ENCODE measurements around the gene FKBP2.
"Not testable (repeated sequence)": the region's sequence is repeated elsewhere in the genome, so short reads cannot be mapped to it uniquely, and the experiment has no call there.

The FKBP2 gene

DNA sequence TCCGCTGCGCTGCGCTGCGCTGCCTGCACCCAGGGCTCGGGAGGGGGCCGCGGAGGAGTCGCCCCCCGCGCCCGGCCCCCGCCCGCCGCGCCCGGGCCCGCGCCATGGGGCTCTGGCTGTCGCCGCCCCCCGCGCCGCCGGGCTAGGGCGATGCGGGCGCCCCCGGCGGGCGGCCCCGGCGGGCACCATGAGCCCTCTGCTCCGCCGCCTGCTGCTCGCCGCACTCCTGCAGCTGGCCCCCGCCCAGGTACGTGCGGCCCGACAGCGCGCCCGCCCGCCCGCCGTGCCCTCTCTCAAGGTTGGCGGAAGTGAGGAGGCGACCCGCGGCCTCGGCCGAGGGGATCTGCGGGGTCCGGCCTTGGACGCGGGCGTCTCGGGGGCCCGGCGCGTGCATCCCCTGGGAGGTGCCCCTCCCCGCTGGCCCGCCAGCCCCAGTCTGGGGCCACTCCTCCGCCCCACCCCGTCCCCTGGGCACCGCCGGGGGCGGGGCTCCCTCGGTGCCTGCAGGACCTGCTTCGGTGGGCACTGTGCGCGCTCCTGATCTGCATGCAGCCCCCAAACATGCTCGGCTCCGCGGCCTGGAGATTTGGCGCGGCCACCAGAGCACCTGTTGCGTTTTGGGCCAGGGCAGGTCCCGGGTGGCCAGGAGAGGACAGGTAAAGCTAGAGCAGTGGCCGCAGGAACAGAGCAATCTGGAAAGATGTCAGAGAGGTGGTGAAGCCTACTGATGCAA is 6.1 kb upstream of the FKBP2 start:
- DNase-seq, result peak; percentile 56

DNA sequence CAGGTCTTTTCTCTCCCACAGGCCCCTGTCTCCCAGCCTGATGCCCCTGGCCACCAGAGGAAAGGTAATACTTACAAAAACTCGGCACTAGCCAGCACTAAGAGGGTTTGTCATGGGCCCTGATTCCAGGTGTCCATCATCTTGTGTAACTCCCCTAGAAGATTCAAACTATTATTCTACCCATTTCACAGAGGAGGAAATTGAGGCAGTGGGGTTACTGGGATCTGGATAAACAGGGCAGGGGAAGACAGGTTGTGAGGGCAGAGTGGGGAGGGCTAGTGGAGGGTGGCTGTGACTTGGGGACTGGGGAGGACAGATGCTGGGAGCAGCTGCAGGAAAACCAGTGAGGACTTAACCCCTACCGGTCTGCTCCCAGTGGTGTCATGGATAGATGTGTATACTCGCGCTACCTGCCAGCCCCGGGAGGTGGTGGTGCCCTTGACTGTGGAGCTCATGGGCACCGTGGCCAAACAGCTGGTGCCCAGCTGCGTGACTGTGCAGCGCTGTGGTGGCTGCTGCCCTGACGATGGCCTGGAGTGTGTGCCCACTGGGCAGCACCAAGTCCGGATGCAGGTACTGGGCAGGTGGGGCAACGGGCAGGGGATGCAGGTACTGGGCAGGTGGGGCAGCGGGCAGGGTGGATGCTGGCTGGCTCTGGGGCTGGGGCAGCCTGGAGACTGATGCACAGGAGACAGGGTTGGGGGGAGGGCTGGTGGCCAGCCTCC is 5.3 kb upstream of the FKBP2 start:
- DNase-seq, result no peak

DNA sequence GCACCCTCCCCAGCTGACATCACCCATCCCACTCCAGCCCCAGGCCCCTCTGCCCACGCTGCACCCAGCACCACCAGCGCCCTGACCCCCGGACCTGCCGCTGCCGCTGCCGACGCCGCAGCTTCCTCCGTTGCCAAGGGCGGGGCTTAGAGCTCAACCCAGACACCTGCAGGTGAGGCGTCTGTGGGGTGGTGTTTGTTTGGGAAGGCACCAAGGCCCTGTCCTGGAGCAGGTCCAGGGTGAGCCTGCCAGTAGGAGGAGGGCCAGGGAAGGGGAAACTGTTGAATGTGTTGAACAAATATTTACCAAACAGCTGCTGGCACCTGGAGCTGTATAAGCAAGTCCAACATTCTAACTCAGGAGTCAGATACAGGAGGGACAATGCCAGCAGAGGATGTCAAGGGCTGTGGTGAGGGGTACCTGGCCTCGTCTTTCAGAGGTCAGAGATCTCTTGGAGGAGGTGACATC is 3.4 kb upstream of the FKBP2 start:
- DNase-seq, result no peak

DNA sequence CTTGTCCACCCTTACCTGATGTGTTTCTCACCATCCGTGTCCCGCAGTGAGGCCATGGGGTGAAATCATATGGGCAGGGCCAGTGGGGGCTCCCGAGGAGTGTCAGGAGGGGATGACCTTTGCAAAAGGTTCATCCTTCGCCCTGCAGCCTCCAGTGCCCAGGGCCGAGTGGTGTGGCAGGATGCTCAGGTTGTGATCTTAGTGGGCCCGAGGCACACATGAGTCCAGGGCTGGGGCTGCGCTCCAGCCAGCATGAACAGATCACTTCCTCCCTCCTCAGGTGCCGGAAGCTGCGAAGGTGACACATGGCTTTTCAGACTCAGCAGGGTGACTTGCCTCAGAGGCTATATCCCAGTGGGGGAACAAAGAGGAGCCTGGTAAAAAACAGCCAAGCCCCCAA is 2.8 kb upstream of the FKBP2 start:
- DNase-seq, result no peak

DNA sequence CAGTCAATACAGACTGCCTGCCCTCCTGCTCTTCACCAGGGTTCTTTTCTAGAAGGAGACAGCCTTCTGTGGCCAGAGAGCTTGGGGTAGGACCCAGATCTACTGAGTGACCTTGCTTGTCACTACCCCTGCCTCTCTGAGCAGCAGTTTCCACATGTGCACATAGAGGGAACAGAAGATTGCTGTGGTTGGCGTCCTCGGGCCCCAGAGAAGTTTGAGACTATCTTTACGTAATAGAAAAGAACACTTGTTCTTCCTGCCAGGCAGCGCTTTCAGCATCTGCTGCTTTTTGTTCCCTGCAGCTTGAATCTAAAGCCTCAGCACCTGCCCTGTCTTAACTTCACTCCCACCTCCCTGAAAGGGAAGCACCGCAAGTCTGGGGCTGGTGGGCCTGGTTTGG is 1.9 kb upstream of the FKBP2 start:
- no peak for DNase-seq

DNA sequence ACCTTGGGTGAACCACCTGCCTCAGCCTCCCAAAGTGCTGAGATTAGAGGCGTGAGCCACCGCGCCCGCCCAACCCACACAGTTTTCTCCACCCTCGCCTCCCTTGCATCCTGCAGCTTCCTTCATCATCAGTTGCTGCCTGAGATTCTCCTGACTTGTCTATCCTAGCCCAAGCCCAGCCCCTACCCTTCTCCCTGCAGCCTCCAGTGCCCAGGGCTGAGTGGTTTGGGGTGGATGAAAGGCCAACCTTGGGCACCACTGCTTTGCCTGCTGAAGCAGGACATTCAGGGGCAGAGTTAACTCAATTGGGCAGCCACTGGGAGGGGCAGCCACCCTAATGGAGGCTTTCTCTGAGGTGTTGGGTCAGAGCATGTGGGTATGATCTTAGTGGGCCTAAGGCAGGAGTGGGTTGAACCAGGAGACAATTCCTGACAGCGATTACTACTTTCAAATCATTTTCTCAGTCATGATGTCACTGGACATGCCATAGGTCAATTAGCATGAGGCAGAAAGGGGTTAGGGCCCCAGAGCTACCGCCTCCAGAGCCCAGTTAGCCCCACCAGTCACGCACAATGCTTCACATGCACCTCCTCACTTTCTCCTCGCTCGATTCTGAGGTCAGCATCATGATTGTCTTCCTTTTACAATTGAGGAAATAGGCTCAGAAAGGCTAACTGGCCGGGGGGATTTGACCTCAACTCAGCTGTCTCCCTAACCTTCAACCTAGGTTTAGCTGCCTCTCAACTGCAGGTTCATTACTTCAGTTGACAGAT is 1.0 kb upstream of the FKBP2 start:
- no peak for DNase-seq

DNA sequence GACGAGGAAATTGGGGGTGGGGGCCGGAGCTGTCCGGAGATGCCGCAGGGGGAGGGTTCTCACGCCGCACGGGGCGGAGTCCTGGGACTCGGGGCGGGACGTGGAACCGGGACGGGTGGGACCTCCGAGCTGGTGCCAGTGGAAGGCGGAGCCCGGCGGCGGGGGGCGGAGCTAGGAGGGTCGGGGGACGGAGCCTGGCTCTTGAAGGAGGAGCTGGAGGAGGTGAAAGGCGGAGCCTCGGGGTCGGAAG is 271 bp downstream of the FKBP2 start:
- DNase-seq, result peak; percentile 100

DNA sequence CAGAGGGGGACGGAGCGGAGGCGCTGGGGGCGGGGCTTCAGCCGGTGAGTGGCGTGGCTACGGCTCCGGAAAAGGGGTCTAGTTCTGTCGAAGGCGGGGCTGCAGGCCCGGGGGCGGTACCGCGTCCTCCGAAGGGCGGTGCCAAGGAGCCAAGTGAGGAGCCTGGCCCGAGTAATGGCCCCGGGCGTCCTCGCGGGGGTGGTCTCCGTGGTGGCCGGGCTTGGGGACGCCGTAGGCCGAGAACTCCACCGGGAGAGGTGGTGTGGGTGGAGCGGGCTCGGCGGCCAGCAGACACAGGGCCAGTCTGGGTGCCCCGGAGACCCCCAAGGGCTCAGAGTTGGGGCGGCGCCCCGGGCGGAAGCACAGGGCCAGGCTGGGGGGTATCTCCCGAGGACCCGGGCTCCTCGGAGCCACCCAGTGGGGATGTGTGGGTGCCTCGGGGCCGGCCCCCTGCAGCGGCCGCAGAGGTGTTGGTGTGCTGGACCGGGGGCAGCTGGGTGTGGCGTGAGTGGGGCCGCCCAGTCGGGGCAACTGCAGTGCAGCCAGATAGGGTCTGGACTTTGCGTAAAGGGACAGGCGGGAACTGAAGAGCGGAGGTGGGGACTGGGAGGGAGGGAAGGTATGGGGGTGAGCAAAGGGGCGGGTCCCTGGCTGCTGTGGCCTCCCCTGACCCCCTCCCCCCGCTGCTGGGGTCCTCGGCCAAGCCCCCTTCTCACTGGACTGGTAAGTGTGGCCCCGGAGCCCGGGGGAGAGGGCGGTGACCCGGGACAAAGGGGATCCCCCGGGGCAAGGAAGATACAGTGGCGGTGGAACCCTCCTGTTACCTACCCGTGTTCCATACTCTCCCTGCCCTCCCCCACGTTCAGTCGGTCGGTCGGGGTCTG is 838 bp downstream of the FKBP2 start:
- peak; percentile 17 for DNase-seq

DNA sequence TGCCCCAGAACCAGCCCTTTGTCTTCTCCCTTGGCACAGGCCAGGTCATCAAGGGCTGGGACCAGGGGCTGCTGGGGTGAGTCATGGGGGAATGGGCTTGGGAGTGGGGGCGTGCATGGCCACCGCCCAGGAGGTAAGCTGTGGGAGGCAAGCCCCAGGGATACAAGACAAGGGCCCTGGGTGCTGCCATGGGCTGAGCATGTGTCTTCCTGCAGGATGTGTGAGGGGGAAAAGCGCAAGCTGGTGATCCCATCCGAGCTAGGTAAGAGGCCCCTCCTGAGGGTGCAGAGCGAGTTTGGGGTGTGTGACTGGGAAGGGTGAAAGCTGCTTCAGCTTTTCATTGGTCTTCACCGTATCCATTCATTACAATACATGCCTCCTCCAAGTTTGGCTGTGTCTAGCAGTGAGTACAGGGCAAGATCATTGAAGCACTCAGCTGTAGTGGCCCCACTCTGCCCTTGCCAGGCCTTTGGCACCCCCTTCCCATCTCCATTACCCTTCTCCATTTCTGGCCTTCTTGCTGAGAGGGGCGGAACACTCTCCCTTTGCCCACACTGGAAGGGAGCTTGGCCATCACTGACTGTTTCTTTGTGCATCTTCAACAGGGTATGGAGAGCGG is 2.5 kb downstream of the FKBP2 start:
- no peak for DNase-seq

DNA sequence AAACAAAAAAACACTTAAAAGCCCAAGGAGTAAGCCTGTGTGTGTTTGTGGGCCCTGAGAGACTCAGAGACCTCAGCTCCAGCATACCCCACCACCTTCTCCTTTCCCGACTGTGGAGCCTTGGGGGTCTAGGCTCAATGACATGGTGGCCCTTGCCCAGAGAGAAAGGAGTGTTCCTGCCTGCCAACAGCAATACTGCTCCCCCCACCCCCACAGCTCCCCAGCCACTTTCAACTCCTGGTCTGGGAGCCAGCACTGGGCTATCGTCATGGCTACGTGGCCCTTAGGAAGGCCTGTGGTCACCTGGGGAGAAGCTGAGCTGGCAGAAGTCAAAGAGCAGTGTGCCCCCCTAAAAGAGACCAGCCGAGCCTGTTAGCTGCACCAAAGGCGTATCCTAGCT is 3.2 kb downstream of the FKBP2 start:
- no peak for DNase-seq

DNA sequence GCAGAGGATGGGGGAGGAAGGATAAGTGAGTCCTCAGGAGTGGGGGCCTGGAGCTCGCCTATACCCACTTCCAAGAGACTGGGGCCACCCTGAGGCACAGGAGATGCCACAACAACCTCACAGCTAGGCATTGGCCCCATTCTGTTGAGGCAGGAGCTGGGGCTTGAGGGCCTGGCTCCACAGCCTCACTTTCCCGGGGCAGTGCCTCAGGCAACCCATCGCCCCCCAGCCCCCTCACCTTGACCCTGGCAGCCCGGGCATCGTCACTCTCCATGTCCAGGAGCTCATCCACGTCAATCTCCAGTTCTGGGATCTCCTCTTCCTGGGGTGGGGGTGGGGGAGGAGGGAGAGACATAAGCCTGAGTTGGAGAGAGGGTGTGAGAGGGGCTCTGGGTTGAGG is 4.1 kb downstream of the FKBP2 start:
- DNase-seq, result no peak

DNA sequence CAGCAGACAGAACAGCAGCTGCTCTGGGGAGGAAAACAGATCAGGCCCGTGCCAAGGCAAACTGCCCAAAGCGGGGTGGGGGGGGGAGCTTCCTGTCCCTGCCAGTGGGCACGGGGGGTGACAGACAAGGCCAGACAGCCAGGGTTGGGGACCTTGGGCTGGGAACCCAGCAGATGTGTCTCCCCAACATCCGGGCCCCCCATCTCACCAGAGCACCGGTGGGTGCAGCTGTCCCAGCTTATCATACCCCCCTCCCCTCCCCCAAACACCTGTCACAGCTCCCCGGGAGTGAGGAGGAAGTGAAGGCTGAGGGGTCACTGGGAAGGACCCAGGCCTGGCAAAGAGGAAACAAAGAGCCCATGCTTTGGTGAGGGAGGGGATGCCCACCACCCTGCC is 4.5 kb downstream of the FKBP2 start:
- no peak for DNase-seq

DNA sequence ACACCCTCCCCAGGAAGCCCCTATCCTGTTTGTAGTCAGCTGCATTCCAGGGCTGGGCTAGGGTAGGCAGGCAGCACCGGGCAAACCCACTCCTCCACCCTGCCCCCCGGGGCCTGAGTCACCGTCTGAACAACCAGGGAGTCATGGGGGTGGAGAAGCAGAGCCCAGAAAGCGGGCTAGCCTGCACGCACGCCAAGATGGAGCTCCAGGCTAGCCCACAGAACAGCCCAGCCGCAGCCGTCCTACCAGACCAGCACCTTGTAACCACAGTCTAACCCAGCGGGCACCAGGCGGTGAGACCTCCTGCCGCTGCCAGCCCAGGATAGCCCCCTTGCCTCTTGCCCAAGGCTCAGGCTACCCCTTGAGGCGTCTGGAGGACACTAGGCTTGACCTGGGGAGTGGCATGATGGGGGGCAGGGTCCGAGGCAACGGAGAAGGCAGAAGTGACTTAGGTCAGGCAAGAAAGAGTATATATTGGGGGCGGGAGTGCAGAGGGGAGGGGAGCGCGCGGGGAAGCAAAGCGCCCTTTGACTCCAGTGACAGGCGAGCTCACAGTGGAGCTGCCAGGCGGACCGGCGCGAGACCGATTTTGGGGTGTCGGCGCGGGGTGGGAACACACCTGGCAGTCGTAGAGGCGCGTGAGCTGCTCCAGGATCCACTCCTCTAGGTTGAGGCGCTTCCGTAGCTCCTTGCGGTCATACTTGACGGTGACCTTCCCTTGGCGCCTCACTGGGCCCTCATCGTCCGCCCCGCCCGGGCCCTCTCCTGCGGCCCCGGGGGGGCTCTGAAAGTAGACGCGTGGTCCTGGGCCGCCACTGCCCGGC is 5.1 kb downstream of the FKBP2 start:
- peak; percentile 84 for DNase-seq

DNA sequence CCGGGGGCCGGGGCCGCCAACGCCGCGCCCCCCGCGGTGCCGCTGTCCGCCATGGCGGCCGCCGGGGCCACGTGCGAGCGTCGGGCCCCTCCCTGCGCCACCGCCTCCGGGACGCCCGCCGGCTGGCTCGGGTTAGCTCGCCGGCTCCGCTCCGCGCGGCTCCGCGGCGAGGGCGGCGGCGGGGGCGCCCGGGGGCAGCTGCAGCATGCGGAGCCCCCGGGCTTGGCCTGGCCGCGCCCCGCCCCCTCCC is 5.7 kb downstream of the FKBP2 start:
- not testable (repeated sequence) for DNase-seq

DNA sequence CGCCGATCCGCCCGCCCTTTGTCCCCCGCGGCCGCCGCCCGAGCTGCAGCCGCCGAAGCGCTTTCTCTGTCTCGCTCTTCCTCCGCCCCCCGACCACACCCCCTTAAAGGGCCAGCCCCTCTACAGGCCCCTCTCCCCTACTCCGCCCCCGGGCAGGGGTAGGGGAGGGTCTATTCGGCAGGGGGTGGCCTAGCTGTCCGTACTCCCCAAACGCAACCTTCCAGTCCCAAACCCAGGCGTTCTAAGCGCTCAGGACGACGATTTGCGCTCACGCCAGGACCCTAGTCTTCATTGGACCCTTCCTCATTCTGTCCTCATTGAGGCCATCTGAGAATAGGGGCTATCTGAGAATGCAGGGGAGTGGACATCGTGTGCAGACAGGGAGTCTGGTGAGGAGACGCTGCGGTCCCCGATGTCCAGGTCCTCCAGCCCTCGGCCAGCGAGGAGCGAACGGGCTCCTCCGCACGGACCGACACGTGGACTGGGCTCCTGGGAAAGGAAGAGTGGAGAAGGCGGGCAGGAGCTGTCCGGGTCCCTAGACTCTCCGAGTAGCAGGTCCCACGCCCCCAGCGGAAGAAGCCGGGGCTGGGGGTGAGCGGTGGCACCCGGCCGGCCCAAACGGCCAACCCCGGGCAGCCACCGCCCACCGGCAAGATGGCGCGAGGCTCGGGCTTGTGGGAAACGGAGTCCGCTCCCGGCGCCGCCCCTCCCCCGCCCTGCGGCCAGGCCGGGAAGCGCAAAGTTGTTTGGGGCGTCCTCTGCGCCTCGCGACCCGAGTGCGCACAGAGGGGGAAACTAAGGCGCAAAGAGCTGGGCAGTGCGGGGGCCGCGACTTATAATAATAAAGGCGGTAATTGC is 6.2 kb downstream of the FKBP2 start, which contains the start of gene PPP1R14B:
Gene PPP1R14B, minus strand, starts transcription at position 73 of the 858 bp plus-strand sequence. CDS start 270 bp downstream, outside the sequence.
- peak; percentile 86 for DNase-seq

DNA sequence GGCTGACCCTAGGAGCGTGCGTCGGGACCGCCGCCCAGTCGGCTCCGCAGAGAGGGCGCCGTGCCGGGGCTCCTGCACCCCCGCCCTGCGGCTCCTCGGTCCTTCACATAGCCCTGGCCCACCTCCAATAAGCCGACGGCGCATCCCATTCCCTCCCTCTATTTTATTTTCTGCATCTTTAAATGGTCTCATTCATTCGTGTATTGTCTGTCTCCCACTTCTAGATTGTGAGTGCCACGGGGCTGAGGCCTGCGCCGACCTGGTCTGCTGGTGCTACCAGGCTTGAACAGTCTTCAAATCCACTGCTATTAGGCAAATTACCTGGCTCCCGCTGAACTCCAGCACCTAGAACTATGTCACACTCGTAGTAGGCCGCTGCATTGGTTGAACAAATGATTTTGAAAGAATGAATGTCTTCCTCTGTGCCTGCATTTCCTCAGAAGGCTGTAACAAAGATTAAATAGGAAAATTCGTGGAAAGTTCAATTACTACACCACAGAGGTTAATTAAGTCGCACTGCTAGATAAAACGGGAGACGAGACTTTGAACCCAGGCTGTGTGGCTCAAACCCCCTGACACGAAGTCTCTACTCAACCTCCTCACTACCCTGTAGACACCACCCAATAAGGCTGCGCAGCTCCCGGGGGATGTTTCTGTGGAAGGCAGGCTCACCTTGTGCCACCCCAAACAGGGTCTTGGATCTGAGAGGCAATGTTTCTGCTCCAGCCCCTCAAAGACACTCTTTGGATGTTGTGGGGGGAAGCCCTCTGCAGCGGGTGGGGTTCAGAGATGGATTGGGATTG is 7.0 kb downstream of the FKBP2 start:
- DNase-seq, result no peak

DNA sequence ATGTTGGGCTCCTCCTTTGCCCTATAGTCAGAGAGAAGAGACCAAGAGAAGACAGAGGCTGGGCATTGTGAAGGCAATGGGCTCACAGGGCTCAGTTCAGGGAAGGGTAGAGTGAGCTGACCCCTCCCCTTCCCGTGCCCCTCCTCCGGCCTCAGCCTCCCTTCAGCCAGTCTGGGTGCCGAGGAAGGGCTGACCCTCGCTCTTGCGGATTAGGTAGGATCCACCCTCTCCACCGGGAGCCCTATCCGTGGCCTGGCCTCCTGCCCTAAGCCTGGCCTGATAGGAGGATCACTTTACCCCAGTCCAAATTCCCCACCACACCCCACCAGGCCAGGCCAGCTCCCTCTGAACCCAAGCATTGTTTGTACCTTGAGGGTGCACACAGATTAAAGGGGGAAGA is 7.7 kb downstream of the FKBP2 start:
- DNase-seq, result no peak

DNA sequence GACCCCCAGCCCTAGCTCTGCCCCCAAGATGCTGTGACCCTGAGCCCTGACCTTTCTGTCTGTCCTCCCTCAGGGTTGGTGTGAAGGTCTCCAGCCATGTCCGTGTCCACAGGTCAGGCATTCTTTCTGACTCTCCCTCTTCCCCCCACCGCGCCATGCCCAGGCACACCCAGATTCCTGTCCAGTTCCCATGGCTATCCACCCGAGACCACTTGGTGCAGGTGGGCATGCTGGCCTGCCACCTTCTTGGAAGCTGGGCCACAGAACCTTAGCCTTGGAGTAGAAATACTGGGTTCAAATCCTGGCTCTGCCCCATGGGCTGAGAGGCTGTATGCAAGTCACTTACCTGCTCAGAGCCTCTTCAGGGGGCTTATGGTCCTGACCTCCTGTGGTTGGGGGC is 8.1 kb downstream of the FKBP2 start:
- no peak for DNase-seq

DNA sequence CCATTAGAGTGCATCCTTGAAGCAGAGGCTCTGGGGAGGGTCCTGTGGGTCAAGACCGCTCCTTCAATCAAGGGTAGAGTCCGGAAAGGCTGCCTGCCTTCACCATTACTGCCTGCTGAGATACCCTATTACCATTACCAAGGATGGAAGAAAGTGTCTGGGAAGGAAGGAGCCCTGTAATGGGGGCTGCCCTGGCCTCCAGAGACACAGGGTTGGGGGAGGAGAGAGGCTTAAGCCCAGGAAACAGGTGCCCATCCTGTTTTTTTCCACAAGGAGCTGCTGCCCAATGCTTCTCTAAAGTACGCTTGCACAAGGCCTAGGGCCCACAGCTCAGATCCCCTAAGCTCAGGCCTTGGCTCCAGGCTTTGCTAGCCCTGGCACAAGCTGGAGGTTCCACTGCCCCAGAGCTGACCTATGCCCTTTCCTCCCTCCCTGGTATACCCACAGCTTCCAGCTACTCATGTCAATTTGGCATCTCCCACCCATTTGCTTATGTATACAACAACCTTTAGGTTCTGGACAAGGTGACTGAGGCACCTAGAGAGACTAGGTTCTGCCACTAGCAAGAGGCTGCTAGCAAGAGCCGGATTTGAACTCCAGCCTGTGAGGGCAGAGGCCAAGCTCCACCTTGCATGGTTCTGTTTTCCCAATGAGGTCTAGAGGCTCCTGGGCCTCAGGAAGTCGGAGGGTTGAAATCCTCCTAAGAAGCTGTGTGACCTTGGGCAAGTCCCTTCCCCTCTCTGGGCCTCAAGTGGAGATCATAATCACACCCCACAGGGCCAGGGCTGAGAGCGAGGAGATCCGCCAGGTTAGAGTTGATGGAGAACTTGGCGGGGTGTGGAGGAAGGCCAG is 8.9 kb downstream of the FKBP2 start:
- no peak for DNase-seq
